ENCODE measurements around the gene WDR70. TPM values are rescaled to one million over a fixed set of nuclear protein-coding genes. Genes with fewer than 3 reads are reported as not detected.

The WDR70 gene
- total RNA-seq, 2 donors from 2014 or later = 25.9 to 27.0 TPM

GRCh38 chr5:37709020-37709419, 329.9 kb downstream of the WDR70 start:
- Histone ChIP-seq H3K4me3 (no peak overlapping the region), H3K4me1 (no peaks in the 10 kb centered on the region), H3K27me3 (no peaks in the 10 kb centered on the region), H3K9me3 (no peaks in the 10 kb centered on the region), H3K36me3 (replicated peaks in 1 of 2; ENCODE audit: insufficient read depth in 1 of 2, low read depth in 2 of 2) (no peaks in the 10 kb centered on the region), H3K27ac (no peak overlapping the region)
- TF ChIP-seq CTCF (IDR thresholded peaks at IDR 0.05) (no peak), POLR2A (IDR thresholded peaks at IDR 0.05) (no peak)
- ATAC-seq (no peak), DNase-seq (no peak)
- intact Hi-C loops (cut with DNase I) = no loop called here

- TF ChIP-seq POLR2A (IDR thresholded peaks at IDR 0.05) (no peak), CTCF (IDR thresholded peaks at IDR 0.05) (no peak)
- no peak for DNase-seq
- ATAC-seq = no peak
- no peak overlapping the region for H3K27ac ChIP-seq
- H3K4me1 ChIP-seq = no peaks in the 10 kb centered on the region
- H3K4me3 ChIP-seq = no peak overlapping the region
- no peaks in the 10 kb centered on the region for H3K36me3 ChIP-seq (replicated peaks in 1 of 2; ENCODE audit: insufficient read depth in 1 of 2, low read depth in 2 of 2)
- H3K27me3 ChIP-seq = no peaks in the 10 kb centered on the region
- H3K9me3 ChIP-seq = no peaks in the 10 kb centered on the region
- 92 to 95% methylated on average over 2 of the region's 2 CpGs for WGBS, 2 donors
- intact Hi-C loops (cut with DNase I) = no loop called here
Measured at GRCh38 chr5:37710965-37711364, 331.8 kb downstream of the WDR70 start.

GRCh38 chr5:37712750-37713149, 333.6 kb downstream of the WDR70 start:
- 88 to 89% methylated on average over 7 of the region's 7 CpGs for WGBS, 2 donors
- Histone ChIP-seq H3K36me3 (replicated peaks in 1 of 2; ENCODE audit: insufficient read depth in 1 of 2, low read depth in 2 of 2) (no peaks in the 10 kb centered on the region), H3K4me1 (peaks cover 11% of the 10 kb centered on the region), H3K9me3 (no peaks in the 10 kb centered on the region), H3K27me3 (no peaks in the 10 kb centered on the region), H3K27ac (no peak overlapping the region), H3K4me3 (no peak overlapping the region)
- intact Hi-C loops (cut with DNase I) = no loop called here
- ATAC-seq (no peak), DNase-seq (no peak)
- TF ChIP-seq POLR2A (IDR thresholded peaks at IDR 0.05) (no peak), CTCF (IDR thresholded peaks at IDR 0.05) (no peak)

GRCh38 chr5:37714756-37715155, 335.6 kb downstream of the WDR70 start:
- Histone ChIP-seq H3K4me3 (no peak overlapping the region), H3K27ac (no peak overlapping the region), H3K36me3 (replicated peaks in 1 of 2; ENCODE audit: insufficient read depth in 1 of 2, low read depth in 2 of 2) (no peaks in the 10 kb centered on the region), H3K9me3 (no peaks in the 10 kb centered on the region), H3K27me3 (no peaks in the 10 kb centered on the region), H3K4me1 (peaks cover 18% of the 10 kb centered on the region)
- TF ChIP-seq CTCF (IDR thresholded peaks at IDR 0.05) (no peak), POLR2A (IDR thresholded peaks at IDR 0.05) (no peak)
- no peak for ATAC-seq
- DNase-seq = no peak
- intact Hi-C loops (cut with DNase I) = no loop called here

- intact Hi-C loops (cut with DNase I) = no loop called here
Measured at GRCh38 chr5:37715361-37715760, 336.2 kb downstream of the WDR70 start.

More at GRCh38 chr5:37715361-37715760, 336.2 kb downstream of the WDR70 start:
- H3K27me3 ChIP-seq = no peaks in the 10 kb centered on the region
- peaks cover 18% of the 10 kb centered on the region for H3K4me1 ChIP-seq
- ATAC-seq (no peak), DNase-seq (no peak)
- H3K4me3 ChIP-seq = no peak overlapping the region
- H3K9me3 ChIP-seq = no peaks in the 10 kb centered on the region
- no peaks in the 10 kb centered on the region for H3K36me3 ChIP-seq (replicated peaks in 1 of 2; ENCODE audit: insufficient read depth in 1 of 2, low read depth in 2 of 2)
- H3K27ac ChIP-seq = no peak overlapping the region
- TF ChIP-seq POLR2A (IDR thresholded peaks at IDR 0.05) = no peak
- no peak for TF ChIP-seq CTCF (IDR thresholded peaks at IDR 0.05)
